WERI-Rb-1 (cell line): ENCODE results near the gene GANAB.
A peak's percentile ranks its signal among the peaks of the same experiment; 100 is the strongest.

Experiments used
- DNase-seq: peaks from one replicate; pipeline ENCODE4 v3.0.0-alpha.2; 2020
- H3K27ac ChIP-seq: fragments of 250-450 bp; sonication (Bioruptor Pico); 2 replicates; pipeline ENCODE4 v1.5.1; 2020; ENCODE audit warnings: mild to moderate bottlenecking, moderate library complexity
- H3K27me3 ChIP-seq: fragments of 250-450 bp; sonication (Bioruptor Pico); 2 replicates; pipeline ENCODE4 v1.5.1; 2021; ENCODE audit warnings: mild to moderate bottlenecking, low read depth, moderate library complexity; ENCODE audit not compliant: insufficient read depth, severe bottlenecking
- H3K36me3 ChIP-seq: fragments of 250-450 bp; sonication (Bioruptor Pico); 2 replicates; pipeline ENCODE4 v1.5.1; 2020; ENCODE audit warnings: mild to moderate bottlenecking, moderate library complexity
- H3K4me3 ChIP-seq: 2 replicates; pipeline ENCODE4 v1.5.1; 2011; ENCODE audit warnings: low read depth, mild to moderate bottlenecking, control low read depth, low read length
- H3K9me3 ChIP-seq: fragments of 250-450 bp; sonication (Bioruptor Pico); 2 replicates; pipeline ENCODE4 v1.5.1; 2021; ENCODE audit warnings: mild to moderate bottlenecking, moderate library complexity; ENCODE audit not compliant: severe bottlenecking
- CTCF ChIP-seq: IDR thresholded peaks from 2 replicates; pipeline ENCODE4 v1.5.1; 2011; ENCODE audit warnings: low read depth, mild to moderate bottlenecking, control low read depth, inconsistent platforms, low read length

The GANAB gene

DNA sequence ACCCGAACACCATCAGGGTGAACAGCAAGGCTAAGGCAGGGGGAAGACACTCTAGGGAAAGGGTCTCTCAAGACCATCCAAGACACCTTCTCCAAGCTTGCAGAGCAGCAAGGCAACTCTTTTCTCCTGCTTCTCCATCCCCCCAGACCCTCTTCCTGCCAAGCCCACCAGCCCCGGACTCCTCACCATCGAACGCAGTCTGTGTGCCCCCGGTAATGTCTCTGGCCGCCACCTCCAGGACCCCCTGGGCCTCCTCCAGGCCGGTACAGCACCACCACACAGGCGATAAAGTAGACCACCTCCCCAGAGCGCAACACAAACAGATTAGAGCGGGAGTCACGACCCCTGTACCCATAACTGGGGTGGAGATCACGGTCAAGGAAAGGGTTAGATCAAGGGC is 37.6 kb downstream of the GANAB start:
- no peaks in the 10 kb centered on the region for H3K9me3 ChIP-seq
- no peak for DNase-seq
- H3K27me3 ChIP-seq, result no peaks in the 10 kb centered on the region
- no peak overlapping the region for H3K27ac ChIP-seq
- H3K4me3 ChIP-seq, result no peak overlapping the region
- TF ChIP-seq CTCF, result no peak
- H3K36me3 ChIP-seq, result peaks cover 4% of the 10 kb centered on the region

DNA sequence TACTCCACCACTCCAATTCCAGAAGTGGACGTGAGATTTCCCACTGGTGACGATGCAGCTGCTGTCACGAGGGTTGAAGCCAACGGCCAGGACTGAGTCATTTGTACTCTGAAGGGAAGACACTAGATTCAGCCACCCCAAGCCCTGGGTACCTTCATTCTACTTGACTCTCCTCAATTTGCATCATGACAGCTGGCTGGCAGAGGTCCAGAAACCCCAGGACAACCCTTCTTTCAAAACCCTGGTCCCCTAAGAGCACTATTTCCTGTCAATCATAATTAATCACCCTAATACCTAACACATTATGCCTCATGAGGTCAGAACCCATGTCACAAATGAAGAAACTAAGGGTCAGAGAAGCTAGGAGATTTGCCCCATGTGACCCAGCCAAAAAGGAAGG is 38.7 kb downstream of the GANAB start:
- H3K27me3 ChIP-seq, result no peaks in the 10 kb centered on the region
- DNase-seq, result no peak
- no peak overlapping the region for H3K4me3 ChIP-seq
- peaks cover 4% of the 10 kb centered on the region for H3K36me3 ChIP-seq
- no peak overlapping the region; the same call in 1 of the 2 replicates for H3K27ac ChIP-seq
- TF ChIP-seq CTCF, result no peak
- no peaks in the 10 kb centered on the region for H3K9me3 ChIP-seq

- no peak for DNase-seq
- peaks cover 11% of the 10 kb centered on the region for H3K36me3 ChIP-seq
- H3K9me3 ChIP-seq, result no peaks in the 10 kb centered on the region
- no peak overlapping the region for H3K27ac ChIP-seq
- TF ChIP-seq CTCF, result no peak
- no peaks in the 10 kb centered on the region for H3K27me3 ChIP-seq
- no peak overlapping the region for H3K4me3 ChIP-seq
These were observed 40.5 kb downstream of the GANAB start for GRCh38 chr11:62605902-62606301.

- Histone ChIP-seq H3K4me3 (no peak overlapping the region), H3K36me3 (peaks cover 14% of the 10 kb centered on the region), H3K9me3 (no peaks in the 10 kb centered on the region), H3K27me3 (no peaks in the 10 kb centered on the region), H3K27ac (no peak overlapping the region)
- DNase-seq, result no peak
- no peak for TF ChIP-seq CTCF
These were observed 40.9 kb downstream of the GANAB start for GRCh38 chr11:62605467-62605866.

GRCh38 chr11:62604460-62605120 is 41.8 kb downstream of the GANAB start:
- peaks cover 23% of the 10 kb centered on the region for H3K36me3 ChIP-seq

More at GRCh38 chr11:62604460-62605120, 41.8 kb downstream of the GANAB start:
- peak; percentile 55 for DNase-seq
- TF ChIP-seq CTCF, result no peak
- Histone ChIP-seq H3K27ac (peak overlapping the region; percentile 32), H3K4me3 (no peak overlapping the region), H3K9me3 (no peaks in the 10 kb centered on the region), H3K27me3 (no peaks in the 10 kb centered on the region)
